Spinal cord (tissue), 10 donors: ENCODE data around the gene SMOC2. TPM values are rescaled to one million over a fixed set of nuclear protein-coding genes. Genes with fewer than 3 reads are reported as not detected.

Experiments used
- DNase-seq, 6 donors: peaks; one replicate each; pipeline versions ENCODE4 v3.0.0 to v3.0.0-alpha.2; 2013 to 2015; ENCODE audit warnings: low spot score in 6 of 6, low read depth in 4 of 6
- H3K27ac ChIP-seq: one replicate; pipeline ENCODE4 v1.5.1; 2013; ENCODE audit warnings: low read depth, low read length, control low read depth
- H3K27me3 ChIP-seq: one replicate; pipeline ENCODE4 v1.6.1; 2013; ENCODE audit warnings: low read length; ENCODE audit not compliant: control insufficient read depth, insufficient read depth
- H3K36me3 ChIP-seq: one replicate; pipeline ENCODE4 v1.6.1; 2013; ENCODE audit warnings: low read length; ENCODE audit not compliant: control insufficient read depth, insufficient read depth
- H3K4me1 ChIP-seq: one replicate; pipeline ENCODE4 v1.6.1; 2013; ENCODE audit warnings: low read length; ENCODE audit not compliant: control insufficient read depth, insufficient read depth
- H3K4me3 ChIP-seq: one replicate; pipeline ENCODE4 v1.5.1; 2013; ENCODE audit warnings: low read depth, low read length, control low read depth
- H3K9me3 ChIP-seq: one replicate; pipeline ENCODE4 v1.6.1; 2013; ENCODE audit warnings: low read length; ENCODE audit not compliant: control insufficient read depth, insufficient read depth
- WGBS: methylation state at CpG from one replicate; pipeline ENCODE4 v1.1.5; 2013; ENCODE audit warnings: missing lambda C conversion rate; ENCODE audit not compliant: insufficient coverage; 5-methylcytosine and 5-hydroxymethylcytosine counted together
- polyA plus RNA-seq, 2 donors: library from polyadenylated mRNA; unstranded; fragments of 120-200 nt; gene quantifications; one replicate each; pipeline ENCODE4 v1.2.1, GENCODE V29; 2013; ENCODE audit not compliant: insufficient read length in 2 of 2
- total RNA-seq, 2 donors: library from RNA; depleted of rRNA in 1 of 2; stranded (reverse); fragments of 120-200 nt in 1 of 2; fragments of >200 nt in 1 of 2; gene quantifications; one replicate each; pipeline versions ENCODE4 v1.2.3 to v1.2.4, GENCODE V29; 2013 to 2014
- donor health status: healthy.

Gene SMOC2
- total and polyA plus RNA-seq, 4 donors, result 8.3 to 96.0 (median 45.6) TPM

GRCh38 chr6:168612586-168612985 is 171.6 kb downstream of the SMOC2 start:
- DNase-seq, result no peak
- H3K4me1 ChIP-seq, result peaks cover 12% of the 10 kb centered on the region
- 95% methylated on average over 13 of the region's 13 CpGs for WGBS
- H3K4me3 ChIP-seq, result no peak overlapping the region
- no peaks in the 10 kb centered on the region for H3K36me3 ChIP-seq
- no peaks in the 10 kb centered on the region for H3K9me3 ChIP-seq
- H3K27me3 ChIP-seq, result no peaks in the 10 kb centered on the region
- no peak overlapping the region for H3K27ac ChIP-seq

GRCh38 chr6:168615837-168616236 is 174.9 kb downstream of the SMOC2 start:
- Histone ChIP-seq H3K36me3 (no peaks in the 10 kb centered on the region), H3K4me1 (peaks cover 11% of the 10 kb centered on the region), H3K27ac (no peak overlapping the region), H3K9me3 (no peaks in the 10 kb centered on the region), H3K4me3 (no peak overlapping the region), H3K27me3 (no peaks in the 10 kb centered on the region)
- 93% methylated on average over 4 of the region's 6 CpGs for WGBS
- DNase-seq, result no peak

GRCh38 chr6:168616816-168617765 is 176.1 kb downstream of the SMOC2 start:
- peak in 2 of 6 donors; percentile 65 to 69 for DNase-seq
- no peak overlapping the region for H3K27ac ChIP-seq
- H3K36me3 ChIP-seq, result no peaks in the 10 kb centered on the region
- H3K4me1 ChIP-seq, result peaks cover 11% of the 10 kb centered on the region
- H3K27me3 ChIP-seq, result no peaks in the 10 kb centered on the region
- no peaks in the 10 kb centered on the region for H3K9me3 ChIP-seq
- 66% methylated on average over 20 of the region's 21 CpGs for WGBS
- H3K4me3 ChIP-seq, result no peak overlapping the region

GRCh38 chr6:168618546-168619315 is 177.7 kb downstream of the SMOC2 start:
- WGBS, result 86% methylated on average over 18 of the region's 21 CpGs
- no peak for DNase-seq

GRCh38 chr6:168619560-168620314 is 178.8 kb downstream of the SMOC2 start:
- Histone ChIP-seq H3K9me3 (no peaks in the 10 kb centered on the region), H3K27ac (no peak overlapping the region), H3K27me3 (no peaks in the 10 kb centered on the region), H3K4me1 (peaks cover 11% of the 10 kb centered on the region), H3K36me3 (no peaks in the 10 kb centered on the region), H3K4me3 (no peak overlapping the region)
- DNase-seq, result peak in 1 of 6 donors; percentile 39
- 82% methylated on average over 17 of the region's 19 CpGs for WGBS

More at GRCh38 chr6:168618546-168619315, 177.7 kb downstream of the SMOC2 start:
- no peaks in the 10 kb centered on the region for H3K27me3 ChIP-seq
- H3K4me3 ChIP-seq, result no peak overlapping the region
- H3K4me1 ChIP-seq, result peaks cover 11% of the 10 kb centered on the region
- no peaks in the 10 kb centered on the region for H3K36me3 ChIP-seq
- no peak overlapping the region for H3K27ac ChIP-seq
- no peaks in the 10 kb centered on the region for H3K9me3 ChIP-seq

GRCh38 chr6:168620578-168620977 is 179.6 kb downstream of the SMOC2 start:
- 56% methylated on average over 3 of the region's 6 CpGs for WGBS
- Histone ChIP-seq H3K36me3 (no peaks in the 10 kb centered on the region), H3K9me3 (no peaks in the 10 kb centered on the region), H3K4me1 (peaks cover 11% of the 10 kb centered on the region), H3K27me3 (no peaks in the 10 kb centered on the region), H3K27ac (no peak overlapping the region), H3K4me3 (no peak overlapping the region)
- DNase-seq, result peak in 1 of 6 donors; percentile 67

- Histone ChIP-seq H3K27ac (no peak overlapping the region), H3K36me3 (no peaks in the 10 kb centered on the region), H3K4me3 (no peak overlapping the region), H3K4me1 (peaks cover 7% of the 10 kb centered on the region), H3K9me3 (no peaks in the 10 kb centered on the region), H3K27me3 (no peaks in the 10 kb centered on the region)
- WGBS, result 90% methylated on average over 8 of the region's 13 CpGs
- DNase-seq, result no peak
Measured at GRCh38 chr6:168623736-168624135, 182.8 kb downstream of the SMOC2 start.

DNA sequence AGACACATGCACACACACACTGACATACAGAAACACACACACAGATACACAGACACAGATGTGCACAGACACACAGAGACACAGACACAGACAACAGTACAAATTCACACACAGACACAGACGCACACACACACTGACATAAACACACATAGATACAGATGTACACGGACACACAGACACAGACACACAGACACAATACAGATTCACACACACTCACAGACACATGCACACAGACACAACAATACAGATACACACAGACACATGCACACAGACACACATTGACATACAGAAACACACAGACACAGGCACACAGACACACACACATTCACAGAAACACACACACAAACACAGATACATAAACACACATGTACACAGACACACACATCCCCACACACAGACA is 183.6 kb downstream of the SMOC2 start:
- Histone ChIP-seq H3K9me3 (no peaks in the 10 kb centered on the region), H3K27me3 (no peaks in the 10 kb centered on the region), H3K27ac (no peak overlapping the region), H3K36me3 (no peaks in the 10 kb centered on the region), H3K4me1 (peaks cover 10% of the 10 kb centered on the region), H3K4me3 (no peak overlapping the region)
- DNase-seq, result no peak
- 94% methylated on average over 2 of the region's 2 CpGs for WGBS

- Histone ChIP-seq H3K4me3 (no peak overlapping the region), H3K27ac (no peak overlapping the region), H3K9me3 (no peaks in the 10 kb centered on the region), H3K36me3 (no peaks in the 10 kb centered on the region), H3K4me1 (peaks cover 10% of the 10 kb centered on the region), H3K27me3 (no peaks in the 10 kb centered on the region)
- no peak for DNase-seq
- WGBS, result 94% methylated on average over 15 of the region's 15 CpGs
Measured at GRCh38 chr6:168624948-168625347, 184.0 kb downstream of the SMOC2 start.
